ENCODE results near the gene PDP2. TPM values are rescaled to one million over a fixed set of nuclear protein-coding genes. Genes with fewer than 3 reads are reported as not detected.
A peak's percentile ranks its signal among the peaks of the same experiment; 100 is the strongest.

PDP2 gene
- total RNA-seq (10 to 100 TPM in 8 of 9 donors, 1 to 10 TPM in 1; 3.6 to 27.8 (median 14.0) TPM), polyA plus RNA-seq (10 to 100 TPM in 1 of 3 donors, 1 to 10 TPM in 2; 1.3 to 12.1 (median 2.7) TPM)
- long read RNA-seq, donor 1, full-length matches to known transcripts = 5 of 5 reads
- long read RNA-seq, donor 1, partial matches to known transcripts = 0 of 5 reads
- long read RNA-seq, donor 1, other reads (novel, unspliced or antisense) = 0 of 5 reads
- long read RNA-seq, donor 2, full-length matches to known transcripts = 1 of 1 reads
- long read RNA-seq, donor 2, partial matches to known transcripts = 0 of 1 reads
- long read RNA-seq, donor 2, other reads (novel, unspliced or antisense) = 0 of 1 reads
- long read RNA-seq, donor 3, full-length matches to known transcripts = 1 of 1 reads
- long read RNA-seq, donor 3, partial matches to known transcripts = 0 of 1 reads
- long read RNA-seq, donor 3, other reads (novel, unspliced or antisense) = 0 of 1 reads
- long read RNA-seq, donor 4, partial matches to known transcripts = 0 of 2 reads
- long read RNA-seq, donor 4, other reads (novel, unspliced or antisense) = 1 of 2 reads
- long read RNA-seq, donor 5, full-length matches to known transcripts = 3 of 9 reads
- long read RNA-seq, donor 5, partial matches to known transcripts = 1 of 9 reads
- long read RNA-seq, donor 5, other reads (novel, unspliced or antisense) = 5 of 9 reads
- long read RNA-seq, donor 6, partial matches to known transcripts = 0 of 1 reads
- long read RNA-seq, donor 6, other reads (novel, unspliced or antisense) = 1 of 1 reads
- long read RNA-seq, donor 7, full-length matches to known transcripts = 3 of 3 reads
- long read RNA-seq, donor 7, partial matches to known transcripts = 0 of 3 reads
- long read RNA-seq, donor 7, other reads (novel, unspliced or antisense) = 0 of 3 reads
- long read RNA-seq, donor 8, full-length matches to known transcripts = 6 of 6 reads
- long read RNA-seq, donor 8, partial matches to known transcripts = 0 of 6 reads
- long read RNA-seq, donor 8, other reads (novel, unspliced or antisense) = 0 of 6 reads
- long read RNA-seq, donor 9, full-length matches to known transcripts = 2 of 2 reads
- long read RNA-seq, donor 9, partial matches to known transcripts = 0 of 2 reads
- long read RNA-seq, donor 9, other reads (novel, unspliced or antisense) = 0 of 2 reads
- long read RNA-seq, donor 10, full-length matches to known transcripts = 1 of 1 reads
- long read RNA-seq, donor 10, partial matches to known transcripts = 0 of 1 reads
- long read RNA-seq, donor 10, other reads (novel, unspliced or antisense) = 0 of 1 reads

GRCh38 chr16:66880288-66881013 lies at the start of gene PDP2:
Gene PDP2, plus strand, starts transcription at chr16:66880515. Its CDS starts 3,770 bp downstream, at chr16:66884285.
- peak in 1 of 2 donors; percentile 76 for TF ChIP-seq POLR2A (IDR thresholded peaks at IDR 0.05)
- TF ChIP-seq CTCF (IDR thresholded peaks at IDR 0.05) = no peak
- peak; percentile 96 to 98 (median 97) for DNase-seq
- 0% methylated on average over 5 to 58 of the region's 58 CpGs for WGBS, 4 donors
- Histone ChIP-seq H3K27ac (peak within 1 kb of the TSS in 3 of 5 donors; percentile 10 to 78 (median 46)), H3K9me3 (replicated peaks in 1 of 3) (no peaks in the 10 kb centered on the region), H3K27me3 (no peaks in the 10 kb centered on the region), H3K4me3 (peak within 1 kb of the TSS; percentile 52 to 73 (median 62)), H3K36me3 (replicated peaks in 1 of 2) (peaks cover 0 to 15% of the 10 kb centered on the region in 2 donors), H3K4me1 (replicated peaks in 1 of 2) (peaks cover 13 to 14% of the 10 kb centered on the region in 2 donors)
- intact Hi-C loops (cut with DNase I) = no loop called here

GRCh38 chr16:66832190-66832589 lies 48.1 kb upstream of the PDP2 start:
- Histone ChIP-seq H3K4me1 (replicated peaks in 1 of 2) (peaks cover 13 to 18% of the 10 kb centered on the region in 2 donors), H3K9me3 (replicated peaks in 1 of 3) (no peaks in the 10 kb centered on the region), H3K27ac (no peak overlapping the region), H3K27me3 (no peaks in the 10 kb centered on the region), H3K4me3 (no peak overlapping the region), H3K36me3 (replicated peaks in 1 of 2) (peaks cover 0 to 5% of the 10 kb centered on the region in 2 donors)
- TF ChIP-seq CTCF (IDR thresholded peaks at IDR 0.05) (no peak), POLR2A (IDR thresholded peaks at IDR 0.05) (no peak)
- no peak for DNase-seq
- WGBS, 4 donors = 78 to 81% (median 79%) methylated on average over 3 of the region's 3 CpGs
- intact Hi-C loops (cut with DNase I) = loop anchor here (5.0 kb wide), 1 partner anchor 35 kb away; no protein-coding TSS in a partner anchor

- H3K4me3 ChIP-seq = no peak overlapping the region
- intact Hi-C loops (cut with DNase I) = loop anchor here (5.0 kb wide), 1 partner anchor 35 kb away; no protein-coding TSS in a partner anchor
- no peaks in the 10 kb centered on the region for H3K36me3 ChIP-seq (replicated peaks in 1 of 2)
- 65 to 70% (median 69%) methylated on average over 7 of the region's 7 CpGs for WGBS, 4 donors
- DNase-seq = peak in 1 of 7 donors; percentile 24
- no peak overlapping the region for H3K27ac ChIP-seq
- TF ChIP-seq POLR2A (IDR thresholded peaks at IDR 0.05) = no peak
- TF ChIP-seq CTCF (IDR thresholded peaks at IDR 0.05) = no peak
- H3K27me3 ChIP-seq = no peaks in the 10 kb centered on the region
- peaks cover 13 to 18% of the 10 kb centered on the region in 2 donors for H3K4me1 ChIP-seq (replicated peaks in 1 of 2)
- no peaks in the 10 kb centered on the region for H3K9me3 ChIP-seq (replicated peaks in 1 of 3)
These were observed 47.5 kb upstream of the PDP2 start for GRCh38 chr16:66832661-66833305.

All from adrenal gland (tissue), 19 donors.